ENCODE data around the gene B3GNT5. TPM values are rescaled to one million over a fixed set of nuclear protein-coding genes. Genes with fewer than 3 reads are reported as not detected.
A peak's percentile ranks its signal among the peaks of the same experiment; 100 is the strongest.

B3GNT5 gene
- total RNA-seq, 1 experiment from 2014 or later: 25.3 TPM

- Histone ChIP-seq H3K27me3 (replicated peaks; ENCODE audit: insufficient read depth, low read depth, low read length, poor library complexity) (no peaks in the 10 kb centered on the region), H3K27ac (ENCODE audit: low read depth, low read length, poor library complexity, severe bottlenecking) (no peak overlapping the region), H3K9me3 (ENCODE audit: low read depth, low read length, poor library complexity, severe bottlenecking) (no peaks in the 10 kb centered on the region), H3K4me1 (ENCODE audit: insufficient read depth, low read length, poor library complexity, severe bottlenecking) (peaks cover 14% of the 10 kb centered on the region), H3K36me3 (ENCODE audit: insufficient read depth, low read length, poor library complexity, severe bottlenecking) (peaks cover 3% of the 10 kb centered on the region), H3K4me3 (ENCODE audit: low read depth, low read length, poor library complexity, severe bottlenecking) (no peak overlapping the region)
- ChIA-PET POLR2A (ENCODE audit: low non-redundant PET) (no interaction called here), CTCF (no interaction called here)
- BruUV-seq (replicated peaks): no TSS peak
- no peak for DNase-seq (ENCODE audit: low spot score)
- TF ChIP-seq EZH2 (IDR thresholded peaks at IDR 0.05; ENCODE audit: borderline replicate concordance, low read depth, low read length, poor library complexity, severe bottlenecking) (no peak), CTCF (conservative IDR thresholded peaks at IDR 0.05; ENCODE audit: low read depth, low read length) (no peak)
- intact Hi-C loops (cut with micrococcal nuclease; ENCODE audit: unreplicated experiment): no loop called here
Observed at GRCh38 chr3:183272791-183273190, 19.7 kb downstream of the B3GNT5 start.

DNA sequence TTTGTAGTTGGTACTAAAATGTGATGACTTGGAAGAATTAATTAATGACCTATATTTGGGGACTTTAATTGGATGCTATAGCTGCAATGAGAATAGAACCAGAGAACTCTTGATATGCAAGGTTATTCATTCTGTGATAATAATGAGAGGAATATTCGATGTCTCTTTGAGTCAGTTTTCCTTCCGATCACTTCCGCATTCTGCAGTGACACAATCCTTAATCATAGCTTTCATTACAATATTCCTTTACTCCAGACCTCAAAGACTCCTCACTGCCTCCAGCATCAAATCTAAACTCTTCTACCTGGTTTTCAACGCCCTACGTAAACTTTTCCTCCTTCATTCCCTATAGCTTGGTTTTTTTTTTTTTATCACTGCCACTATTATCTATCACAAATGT lies 21.6 kb downstream of the B3GNT5 start:
- Histone ChIP-seq H3K27me3 (replicated peaks; ENCODE audit: insufficient read depth, low read depth, low read length, poor library complexity) (no peaks in the 10 kb centered on the region), H3K9me3 (ENCODE audit: low read depth, low read length, poor library complexity, severe bottlenecking) (no peaks in the 10 kb centered on the region), H3K4me1 (ENCODE audit: insufficient read depth, low read length, poor library complexity, severe bottlenecking) (peaks cover 12% of the 10 kb centered on the region), H3K27ac (ENCODE audit: low read depth, low read length, poor library complexity, severe bottlenecking) (no peak overlapping the region), H3K4me3 (ENCODE audit: low read depth, low read length, poor library complexity, severe bottlenecking) (no peak overlapping the region), H3K36me3 (ENCODE audit: insufficient read depth, low read length, poor library complexity, severe bottlenecking) (peaks cover 3% of the 10 kb centered on the region)
- TF ChIP-seq EZH2 (IDR thresholded peaks at IDR 0.05; ENCODE audit: borderline replicate concordance, low read depth, low read length, poor library complexity, severe bottlenecking): no peak
- TF ChIP-seq CTCF (conservative IDR thresholded peaks at IDR 0.05; ENCODE audit: low read depth, low read length): no peak
- no peak for DNase-seq (ENCODE audit: low spot score)
- ChIA-PET POLR2A (ENCODE audit: low non-redundant PET) (no interaction called here), CTCF (no interaction called here)
- BruUV-seq (replicated peaks): no TSS peak
- intact Hi-C loops (cut with micrococcal nuclease; ENCODE audit: unreplicated experiment): no loop called here

- H3K9me3 ChIP-seq (ENCODE audit: low read depth, low read length, poor library complexity, severe bottlenecking): no peaks in the 10 kb centered on the region
- POLR2A ChIA-PET (ENCODE audit: low non-redundant PET): no interaction called here
- no peak overlapping the region for H3K27ac ChIP-seq (ENCODE audit: low read depth, low read length, poor library complexity, severe bottlenecking)
- peak; percentile 48 for DNase-seq (ENCODE audit: low spot score)
- H3K4me1 ChIP-seq (ENCODE audit: insufficient read depth, low read length, poor library complexity, severe bottlenecking): peaks cover 12% of the 10 kb centered on the region
- TF ChIP-seq CTCF (conservative IDR thresholded peaks at IDR 0.05; ENCODE audit: low read depth, low read length) (no peak), EZH2 (IDR thresholded peaks at IDR 0.05; ENCODE audit: borderline replicate concordance, low read depth, low read length, poor library complexity, severe bottlenecking) (no peak)
- no peak overlapping the region for H3K4me3 ChIP-seq (ENCODE audit: low read depth, low read length, poor library complexity, severe bottlenecking)
- H3K36me3 ChIP-seq (ENCODE audit: insufficient read depth, low read length, poor library complexity, severe bottlenecking): no peaks in the 10 kb centered on the region
- H3K27me3 ChIP-seq (replicated peaks; ENCODE audit: insufficient read depth, low read depth, low read length, poor library complexity): no peaks in the 10 kb centered on the region
- intact Hi-C loops (cut with micrococcal nuclease; ENCODE audit: unreplicated experiment): no loop called here
- CTCF ChIA-PET: no interaction called here
- no TSS peak for BruUV-seq (replicated peaks)
Observed at GRCh38 chr3:183275418-183275817, 22.4 kb downstream of the B3GNT5 start.
